Stimulated activated CD8-positive, alpha-beta memory T cell treated with anti-CD3 and anti-CD28 coated beads, Interleukin-12 subunit alpha, Interleukin-12 subunit beta, amount 100 ng/mL, for 4 hours (primary cell): ENCODE data around the gene KCNE1.
"Not testable (repeated sequence)": the region's sequence is repeated elsewhere in the genome, so short reads cannot be mapped to it uniquely, and the experiment has no call there.

ENCODE experiments used
- DNase-seq: peaks from one replicate; pipeline ENCODE4 v3.0.0-alpha.2; 2020; ENCODE audit warnings: low read depth

Gene KCNE1

DNA sequence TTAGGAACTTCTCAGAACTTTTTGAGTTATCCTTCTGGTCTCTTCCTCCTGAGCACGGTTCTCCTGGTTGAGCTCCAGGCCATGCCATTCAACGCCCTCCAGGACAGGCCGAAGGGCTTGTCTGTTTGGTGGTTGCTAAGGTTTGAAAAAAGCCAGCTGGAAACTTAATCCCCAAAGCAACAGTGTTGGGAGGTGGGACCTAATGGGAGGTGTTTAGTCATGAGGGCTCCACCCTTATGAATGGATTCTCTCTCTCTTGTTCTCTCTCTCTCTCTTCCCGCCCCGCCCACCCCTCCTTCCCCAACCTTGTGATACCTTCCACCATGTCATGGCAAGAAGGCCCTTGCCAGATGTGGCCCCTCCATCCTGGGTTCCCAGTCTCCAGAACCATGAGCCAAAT, 829 bp downstream of the KCNE1 start:
- no peak for DNase-seq

DNA sequence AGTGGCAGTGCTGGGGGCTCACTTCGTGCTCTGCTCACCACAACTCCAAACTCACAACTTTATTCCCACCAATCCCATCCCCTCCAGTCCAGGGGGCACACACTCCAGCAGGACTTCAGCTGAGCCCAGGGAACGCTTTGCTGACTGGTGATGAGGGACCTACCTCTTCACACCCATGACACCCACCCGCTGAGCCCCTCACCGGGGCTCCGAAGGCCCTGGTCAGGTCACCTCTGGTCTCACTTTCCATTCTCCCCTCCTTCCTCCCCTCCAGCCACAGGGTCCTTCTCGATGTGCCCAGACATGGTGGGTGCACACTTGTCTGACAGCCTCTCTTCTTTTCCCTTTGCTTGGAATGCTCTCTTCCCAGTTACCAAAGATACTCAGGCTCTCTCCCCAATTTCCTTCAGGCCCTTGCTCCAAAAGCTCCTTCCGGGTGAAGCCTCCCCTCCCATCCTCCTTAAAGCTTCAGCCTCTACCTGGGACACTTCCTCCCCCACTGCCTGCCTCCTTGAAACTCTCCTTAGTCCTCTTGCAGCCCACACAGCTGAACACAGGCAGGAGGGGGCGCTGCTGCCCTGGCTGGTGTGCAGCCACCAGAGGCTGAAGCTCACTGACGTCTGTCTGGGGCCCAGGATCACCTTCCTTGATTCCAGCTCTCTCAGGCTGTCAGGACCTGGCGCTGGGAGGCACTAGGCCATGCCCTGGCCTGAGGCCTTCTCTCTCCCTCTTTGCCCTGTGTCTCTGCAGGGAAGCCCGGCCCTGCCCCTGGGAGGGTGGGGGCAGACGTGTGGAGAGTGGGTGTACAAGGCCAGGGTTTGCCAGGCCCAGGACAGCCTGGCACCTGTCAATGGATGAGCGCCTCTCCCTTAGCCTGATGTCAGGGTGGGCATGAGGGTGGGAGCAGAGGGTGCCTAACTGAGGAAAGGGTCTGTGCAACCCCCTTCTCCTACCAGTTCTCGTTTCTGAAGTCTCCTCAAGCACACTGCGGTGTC, 1.6 kb downstream of the KCNE1 start:
- no peak for DNase-seq

DNA sequence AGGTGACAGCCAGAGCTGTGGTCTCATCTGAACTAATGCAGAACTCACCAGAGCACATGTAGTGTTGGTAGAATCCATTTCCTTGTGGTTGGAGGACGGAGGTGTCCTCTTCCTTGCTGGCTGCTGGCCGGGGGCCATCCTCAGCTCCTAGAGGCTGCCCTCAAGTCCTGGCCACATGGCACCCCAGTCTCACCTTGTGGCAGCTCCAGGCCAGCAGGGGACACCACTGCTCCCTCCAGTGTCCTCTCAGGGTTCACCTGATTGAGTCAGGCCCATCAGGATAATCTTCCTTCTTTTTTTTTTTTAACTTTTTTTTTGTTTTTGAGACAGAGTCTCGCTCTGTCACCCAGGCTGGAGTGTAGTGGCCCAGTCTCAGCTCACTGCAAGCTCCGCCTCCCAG, 2.9 kb downstream of the KCNE1 start:
- no peak for DNase-seq

DNA sequence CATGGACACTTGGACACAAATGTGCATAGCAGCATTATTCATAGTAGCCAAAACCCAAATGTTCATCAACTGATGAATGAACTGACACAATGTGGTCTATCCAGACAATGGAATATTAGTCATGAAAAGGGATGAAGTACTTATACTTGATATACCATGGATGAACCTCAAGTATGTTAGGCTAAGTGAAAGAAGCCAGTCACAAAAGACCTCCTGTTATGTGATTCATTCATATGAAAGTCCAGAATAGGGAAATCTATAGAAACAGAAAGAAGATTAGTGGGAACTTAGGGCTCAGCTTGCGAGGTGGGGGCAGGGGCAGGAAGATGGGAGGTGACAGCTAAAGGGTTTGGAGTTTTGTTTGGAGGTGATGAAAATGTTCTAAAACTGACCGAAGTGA, 7.4 kb downstream of the KCNE1 start:
- no peak for DNase-seq

DNA sequence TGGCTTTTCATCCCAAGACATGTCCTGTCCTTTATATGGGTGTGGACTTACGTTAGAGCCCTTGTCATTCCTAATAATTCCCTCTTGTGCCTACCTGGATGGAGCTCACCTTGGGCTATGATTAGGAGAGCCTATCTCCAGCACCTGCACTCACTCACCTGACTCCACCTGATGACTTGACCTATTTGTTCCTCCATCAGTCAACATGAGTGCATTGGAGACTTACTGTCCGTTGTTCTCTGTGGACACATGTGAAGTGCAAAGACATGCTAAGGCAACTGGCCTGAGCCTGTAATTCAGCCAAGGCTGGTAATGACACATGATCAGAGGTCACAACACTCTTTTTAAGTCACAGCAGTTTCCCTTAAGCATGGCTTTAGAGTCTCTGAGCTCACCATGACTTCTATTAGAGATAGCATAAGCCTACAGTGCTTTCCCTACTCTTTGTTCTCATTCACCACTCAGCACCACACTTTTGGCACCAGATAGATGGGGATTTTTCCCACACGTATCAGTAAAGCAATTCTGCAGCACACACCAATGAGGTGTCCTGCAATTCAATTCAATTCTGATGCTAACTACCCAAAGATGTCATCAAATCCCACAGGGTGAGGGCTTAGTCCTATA, 9.4 kb downstream of the KCNE1 start:
- DNase-seq = no peak

DNA sequence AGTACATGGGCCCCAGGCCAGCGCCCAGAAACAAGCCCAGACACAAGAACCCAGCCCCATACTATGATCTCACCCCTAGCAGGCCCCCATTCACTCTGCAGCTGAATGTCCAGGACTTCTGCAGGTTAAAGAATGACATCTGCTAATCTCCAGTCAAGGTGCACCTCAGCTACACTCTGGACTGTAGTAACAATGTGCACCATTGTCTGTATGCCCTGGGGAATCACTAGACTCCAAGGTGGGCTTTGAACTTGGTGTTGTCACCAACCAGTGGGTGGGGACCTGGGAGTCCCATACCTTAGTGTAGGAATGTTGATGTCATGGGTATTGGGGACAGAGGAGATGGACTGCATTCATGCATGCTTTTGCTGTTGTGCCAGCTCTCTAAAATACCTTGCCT, 10.3 kb downstream of the KCNE1 start:
- no peak for DNase-seq

DNA sequence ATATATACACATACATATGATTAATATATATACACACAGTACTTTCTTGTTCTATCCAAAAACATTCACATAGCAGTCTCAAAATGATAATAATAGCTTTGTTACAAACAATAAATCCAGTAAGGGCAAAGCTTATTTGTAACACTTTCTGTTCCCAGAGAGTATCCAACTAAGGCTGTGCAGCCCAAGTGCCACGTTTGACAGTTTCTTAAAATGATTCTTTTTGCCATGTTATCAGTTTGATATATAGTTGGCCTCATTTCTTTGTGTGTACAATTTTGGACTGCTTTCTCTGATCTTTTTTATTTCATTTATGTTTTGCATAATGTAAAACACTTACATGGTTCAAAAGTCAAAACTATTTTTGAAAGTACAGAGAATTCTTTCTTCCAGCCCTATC, 11.8 kb downstream of the KCNE1 start:
- no peak for DNase-seq

DNA sequence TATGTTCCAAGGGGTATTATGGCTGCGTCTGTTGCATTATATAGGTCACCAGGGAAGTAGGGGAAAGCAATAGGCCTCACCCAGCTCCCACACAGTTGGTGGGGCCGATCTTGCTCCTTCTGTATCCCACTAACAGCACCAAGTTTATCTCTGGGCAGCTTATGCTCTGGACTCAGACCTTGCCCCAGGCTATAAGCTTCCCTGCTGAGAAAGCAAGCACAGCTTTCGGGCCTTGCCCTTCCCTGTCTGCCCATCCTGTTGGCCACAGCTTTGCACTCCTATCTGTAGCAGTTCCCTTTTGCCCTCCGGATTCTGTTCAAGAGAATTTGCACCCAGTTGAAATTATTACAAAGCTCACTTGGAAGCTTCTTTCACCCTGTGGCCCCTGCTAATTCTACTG, 12.9 kb downstream of the KCNE1 start:
- DNase-seq = no peak

DNA sequence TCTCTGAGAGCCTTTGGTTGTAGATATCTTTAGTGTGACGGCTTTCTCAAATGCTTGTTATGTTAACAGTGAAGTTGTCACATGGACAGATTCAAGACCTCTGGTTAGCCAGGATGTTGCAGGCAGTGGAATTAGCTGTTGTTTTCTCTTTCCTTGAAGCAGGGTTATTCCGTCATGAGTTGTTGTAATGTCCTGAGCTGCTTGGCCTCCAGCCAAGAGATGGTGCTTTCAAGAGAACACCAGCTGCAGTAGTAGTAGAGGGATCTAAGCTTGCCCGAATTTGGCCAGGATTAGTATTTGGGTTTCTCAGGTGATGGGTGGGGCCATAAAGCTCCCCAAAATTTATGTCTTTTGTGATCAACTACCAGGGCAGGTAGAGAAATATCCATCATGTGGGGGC, 13.4 kb downstream of the KCNE1 start:
- no peak for DNase-seq

DNA sequence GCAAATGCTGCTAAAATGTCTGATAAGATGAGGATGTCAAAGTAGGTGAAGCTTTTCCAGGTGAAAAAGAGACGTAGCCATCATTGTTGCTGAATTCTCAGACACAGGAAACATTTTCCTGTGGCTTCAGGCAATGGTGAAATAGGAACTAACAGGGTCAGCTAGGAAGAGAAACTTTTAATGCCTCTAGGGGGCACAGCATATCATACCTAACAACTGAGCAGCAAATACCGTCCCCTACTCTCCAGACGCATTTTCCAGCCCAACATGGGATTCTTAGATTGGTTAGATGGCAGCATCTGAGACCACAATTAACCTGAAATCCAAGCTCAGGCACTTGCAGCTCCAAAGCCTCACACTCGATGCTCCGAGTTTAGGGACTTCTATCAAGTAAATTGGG, 28.2 kb downstream of the KCNE1 start:
- not testable (repeated sequence) for DNase-seq

DNA sequence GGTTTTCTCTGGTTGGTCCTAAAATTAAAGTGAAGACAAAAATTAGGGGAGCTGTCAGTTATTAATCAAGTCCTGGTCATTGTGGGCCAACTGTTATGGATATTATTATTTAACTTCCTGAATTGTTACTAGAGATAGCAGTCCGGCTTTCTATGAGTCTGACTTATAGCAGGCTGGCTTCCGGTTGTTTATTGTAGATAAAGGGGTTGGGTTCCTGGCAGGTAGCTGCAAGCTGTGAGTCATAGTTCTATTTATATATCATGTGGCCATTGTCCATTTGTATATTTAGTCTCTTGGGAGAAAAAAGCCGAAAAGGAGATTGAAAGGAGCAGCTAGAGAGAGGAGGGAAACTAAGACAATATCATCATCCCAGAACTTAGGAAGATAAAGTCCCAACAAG, 28.6 kb downstream of the KCNE1 start:
- DNase-seq = not testable (repeated sequence)

DNA sequence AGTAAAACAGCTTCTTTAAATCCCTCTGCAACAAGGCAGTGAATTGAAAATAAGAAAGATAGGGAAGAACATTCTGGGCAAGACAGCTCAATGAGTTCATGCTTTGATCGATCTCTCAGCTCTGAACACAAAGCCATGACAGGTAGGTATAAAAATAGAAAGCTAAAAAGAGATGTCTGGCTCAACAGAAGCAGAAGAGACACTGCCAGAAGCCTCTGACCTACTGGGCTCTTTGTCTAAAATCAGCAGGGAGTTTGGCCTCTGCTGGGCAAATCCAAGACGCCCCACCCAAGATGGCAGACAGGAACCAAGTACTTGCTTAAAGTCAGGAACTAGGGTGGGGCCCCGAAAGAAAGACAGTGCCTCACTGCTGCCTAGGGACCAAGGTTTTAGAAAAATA, 44.7 kb downstream of the KCNE1 start:
- not testable (repeated sequence) for DNase-seq

DNA sequence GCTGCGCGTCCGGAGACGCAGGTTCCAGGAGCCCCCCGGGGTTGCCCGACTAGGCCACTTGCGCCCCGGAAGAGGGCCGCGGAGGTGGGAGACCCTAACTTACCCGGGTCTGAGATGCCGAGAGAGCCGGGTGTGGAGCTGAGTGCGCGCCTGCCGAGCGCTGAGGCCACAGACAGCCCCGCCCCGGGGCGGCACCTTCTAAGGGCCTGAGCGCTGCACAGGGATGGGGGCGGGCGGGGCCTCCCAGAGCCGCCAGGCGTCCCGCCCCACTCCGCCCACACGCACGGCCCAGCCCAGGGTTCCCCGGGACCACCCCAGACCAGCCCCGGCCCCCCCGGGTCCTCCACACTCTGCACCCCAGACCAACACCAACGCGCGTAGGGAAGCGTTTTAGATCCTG, 52.6 kb downstream of the KCNE1 start:
- DNase-seq = not testable (repeated sequence)

DNA sequence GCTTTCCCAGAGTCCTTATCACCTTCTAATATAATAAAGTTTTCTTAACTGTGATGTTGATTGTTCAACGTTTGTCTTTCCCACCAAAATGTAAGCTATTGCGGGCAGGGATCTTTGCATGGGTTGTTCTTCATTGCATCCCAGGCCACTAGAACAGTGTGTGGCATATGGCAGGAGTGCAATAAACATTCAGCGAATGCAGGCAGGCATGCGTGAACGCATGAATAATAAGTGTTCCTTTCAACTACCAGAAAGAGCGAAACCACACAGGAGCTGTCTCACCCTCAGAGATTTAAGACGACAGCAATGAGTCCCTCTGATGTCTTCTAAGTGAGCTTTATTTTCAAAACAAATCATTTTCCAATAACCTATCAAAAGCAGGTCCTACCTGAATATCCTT, 53.7 kb downstream of the KCNE1 start:
- not testable (repeated sequence) for DNase-seq

DNA sequence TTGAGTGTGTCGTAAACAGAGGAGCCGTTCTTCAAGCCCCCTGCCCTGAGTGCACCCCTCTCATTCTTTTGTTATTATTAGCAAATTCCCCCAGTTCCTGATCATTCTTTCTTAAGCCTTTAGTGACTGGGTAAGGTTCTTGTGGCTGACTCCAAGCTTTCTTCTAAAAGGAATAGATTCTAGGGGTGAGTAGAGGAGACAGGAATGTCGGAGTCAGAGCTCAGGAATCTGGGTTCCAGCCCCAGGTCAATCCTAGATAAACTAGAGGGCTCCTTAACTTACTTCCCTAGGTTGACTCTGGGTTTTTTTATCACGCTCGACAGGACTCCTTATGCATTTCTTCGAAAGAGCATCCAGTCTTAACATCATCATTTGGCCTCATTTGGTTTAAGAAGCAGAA, 55.8 kb downstream of the KCNE1 start:
- DNase-seq = not testable (repeated sequence)

DNA sequence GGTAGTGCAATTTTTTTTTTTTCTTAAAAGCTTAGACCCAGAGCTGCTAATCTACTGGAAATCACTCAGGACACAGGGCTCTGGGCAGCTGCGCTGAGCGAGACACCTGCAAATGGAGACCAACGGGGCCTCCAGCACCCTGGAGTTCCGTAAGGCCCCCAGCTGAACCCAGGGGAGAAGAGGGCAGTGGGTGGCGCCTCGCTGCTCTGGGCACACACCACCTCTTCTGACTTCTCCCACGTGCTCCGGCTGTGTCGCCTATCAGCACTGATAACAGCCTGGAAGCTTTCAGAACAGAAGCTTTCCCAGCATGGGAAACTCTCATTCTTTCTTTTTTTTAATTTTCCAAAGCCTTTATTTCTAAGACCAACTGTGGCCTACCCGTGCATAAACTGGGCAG, 56.4 kb downstream of the KCNE1 start:
- not testable (repeated sequence) for DNase-seq

DNA sequence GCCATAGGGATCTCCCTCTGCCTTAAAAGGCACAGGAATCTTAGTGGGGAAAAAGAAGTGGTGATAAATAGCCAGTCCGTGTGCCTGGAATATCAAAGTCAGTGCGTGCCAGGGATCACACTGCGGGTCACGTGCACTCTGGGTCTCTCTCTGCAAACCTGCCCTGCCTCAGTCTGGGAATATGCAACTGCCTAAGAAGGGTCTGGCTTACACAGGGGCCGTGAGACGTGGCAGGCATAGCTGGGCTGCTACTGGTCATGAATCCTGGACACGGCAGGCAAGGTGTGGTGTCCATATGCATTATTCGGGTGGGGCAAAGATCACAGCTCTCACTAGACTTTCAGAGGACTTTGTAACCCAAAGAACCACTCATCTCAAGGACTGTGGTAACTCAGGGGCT, 65.0 kb downstream of the KCNE1 start:
- not testable (repeated sequence) for DNase-seq

DNA sequence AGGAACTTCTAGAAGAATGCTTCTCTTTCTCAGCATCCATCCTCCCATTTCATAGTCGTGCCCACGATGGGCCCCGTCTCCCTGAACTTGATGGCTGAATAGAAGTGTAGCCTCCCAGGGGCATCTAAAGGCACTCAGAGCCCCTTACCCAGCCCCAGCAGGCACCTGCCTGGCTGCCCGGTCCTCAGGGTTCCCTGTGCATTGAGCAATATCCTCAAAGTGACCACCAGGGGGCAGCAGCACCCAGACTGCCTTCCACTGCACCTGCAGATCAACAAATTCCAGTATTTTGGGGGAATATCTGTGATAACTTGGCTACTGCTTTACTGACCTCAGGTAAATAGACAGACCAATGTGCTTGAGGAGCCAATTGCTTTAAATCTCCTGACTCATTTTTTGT, 68.5 kb downstream of the KCNE1 start:
- not testable (repeated sequence) for DNase-seq

DNA sequence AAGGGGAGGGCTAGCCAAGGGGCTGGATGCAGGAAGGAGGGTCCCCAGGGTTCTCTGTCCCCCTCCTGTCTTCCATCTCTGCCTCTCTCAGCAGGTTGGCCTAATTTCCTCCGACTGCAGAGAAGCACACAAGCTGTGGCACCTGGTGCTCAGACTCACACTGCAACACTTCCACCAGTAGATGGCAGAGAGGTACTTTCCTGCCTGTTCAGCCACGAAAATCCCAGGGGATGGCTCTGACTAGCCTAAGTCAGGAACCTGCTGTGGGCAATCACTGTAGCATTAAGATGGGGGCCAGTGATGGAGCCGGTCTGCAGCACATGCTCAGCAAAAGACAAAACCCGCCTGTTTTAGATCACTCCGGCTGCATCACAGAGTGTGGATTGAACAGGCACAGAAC, 82.3 kb downstream of the KCNE1 start:
- DNase-seq = not testable (repeated sequence)

DNA sequence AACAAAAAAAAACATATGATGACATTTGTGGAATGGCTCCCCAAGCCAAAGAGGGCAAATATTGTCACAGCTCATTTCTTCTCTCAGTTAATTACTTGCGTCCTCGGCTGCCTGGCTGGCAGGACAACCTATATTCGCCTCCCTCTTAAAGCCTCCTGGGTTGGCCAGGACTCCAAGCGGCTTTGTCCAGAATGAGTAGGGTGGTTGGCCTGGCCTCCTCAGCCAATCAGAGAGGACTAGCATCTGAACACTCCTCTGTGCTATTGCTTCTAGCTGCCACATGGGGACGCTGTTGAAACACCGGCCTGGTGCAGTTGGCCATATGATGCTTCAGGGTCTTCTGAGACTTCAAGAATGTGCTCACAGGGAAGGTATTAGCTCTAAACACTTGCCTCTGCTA, 83.6 kb downstream of the KCNE1 start:
- DNase-seq = not testable (repeated sequence)

DNA sequence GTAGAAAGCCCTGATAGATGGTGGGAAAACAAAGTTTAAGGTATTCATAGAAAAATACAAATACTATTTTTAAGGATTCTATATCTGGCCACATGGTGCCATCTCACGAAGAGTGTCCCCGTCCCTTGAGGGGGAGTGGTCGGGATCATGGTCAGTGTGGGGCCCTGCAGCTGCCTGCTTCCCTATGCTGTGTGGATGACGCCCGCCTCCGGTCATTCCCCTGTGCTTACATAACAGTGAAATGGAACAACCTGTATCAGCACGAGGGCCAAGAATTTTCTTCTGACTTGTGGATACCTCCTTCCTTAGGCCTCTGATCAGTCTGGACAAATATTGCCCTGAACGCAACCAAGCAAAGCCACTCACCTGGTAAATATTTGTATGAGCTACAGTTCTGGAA, 84.7 kb downstream of the KCNE1 start:
- DNase-seq = not testable (repeated sequence)

DNA sequence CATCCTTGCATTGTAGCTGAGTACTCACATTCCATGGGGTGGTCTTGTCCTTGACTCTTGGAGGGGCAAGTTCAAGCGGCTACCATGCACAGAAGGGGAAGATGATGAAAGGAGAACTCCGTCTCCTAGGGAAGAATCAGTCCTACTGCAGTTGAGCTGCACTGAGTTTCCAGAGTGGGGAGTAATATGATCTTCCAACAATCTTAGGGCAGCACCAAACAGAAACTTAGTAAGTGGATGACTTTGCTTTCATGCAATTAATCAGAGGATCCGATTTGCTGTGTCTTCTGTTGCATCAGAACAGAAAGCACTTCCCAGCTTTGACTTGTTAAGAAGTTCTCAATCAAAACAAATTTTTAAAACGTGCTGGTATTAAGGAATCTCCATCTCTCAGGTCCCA, 88.2 kb downstream of the KCNE1 start, which contains the start of gene SMIM34:
TSS of gene SMIM34 (minus strand) at position 147 of the 400 bp plus-strand sequence. CDS start at position 35, 112 bp downstream.
- DNase-seq = not testable (repeated sequence)

DNA sequence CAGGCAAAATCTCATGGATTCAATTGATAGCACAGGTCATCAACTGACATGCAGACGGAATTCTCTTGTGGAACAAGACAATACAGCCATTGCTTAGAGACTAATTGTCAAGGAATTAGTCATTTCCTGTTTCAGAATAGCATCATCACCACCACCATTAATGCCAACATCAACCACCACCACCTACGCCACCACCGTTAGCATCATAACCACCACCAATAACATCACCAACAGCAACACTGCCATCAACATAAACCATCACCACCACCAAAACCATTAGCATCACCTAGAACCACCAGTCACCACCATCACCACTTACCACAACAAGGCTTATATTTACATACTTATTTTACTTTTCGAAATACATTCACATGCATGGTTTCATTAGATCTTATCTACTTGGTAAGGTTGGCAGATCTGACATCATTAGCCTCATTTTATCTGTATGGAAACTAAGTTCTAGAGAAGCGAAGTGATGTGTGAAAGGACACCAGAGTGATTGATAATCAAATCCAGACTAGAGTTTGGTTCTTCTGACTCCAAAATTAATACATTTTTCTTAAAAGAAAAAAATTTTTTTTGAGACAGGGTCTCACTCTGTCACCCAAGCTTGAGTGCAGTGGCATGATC, 94.4 kb downstream of the KCNE1 start:
- DNase-seq = not testable (repeated sequence)
